Spleen (tissue), 11 donors: Measurements from ENCODE around the gene CACNG5. TPM values are rescaled to one million over a fixed set of nuclear protein-coding genes. Genes with fewer than 3 reads are reported as not detected.

Experiments
- DNase-seq: peaks from one replicate; pipeline ENCODE4 v3.0.0-alpha.2; 2020
- H3K27ac ChIP-seq, 8 donors: fragments of 200-600 bp; sonication (generic) in 7 of 8; 1 replicate in 4 of 8; 2 replicates in 4 of 8; pipeline versions ENCODE4 v1.5.0 to v1.8.0; 2016 to 2021; ENCODE audit warnings: inconsistent platforms in 4 of 8, mild to moderate bottlenecking in 4 of 8, moderate library complexity in 1 of 8
- H3K27me3 ChIP-seq, 7 donors: fragments of 200-600 bp; sonication (generic) in 6 of 7; replicated peaks in 1 of 7; 1 replicate in 4 of 7; 2 replicates in 3 of 7; pipeline versions ENCODE4 v1.5.0 to v1.8.0; 2016 to 2021; ENCODE audit warnings: inconsistent platforms in 3 of 7, mild to moderate bottlenecking in 1 of 7
- H3K36me3 ChIP-seq, 6 donors: fragments of 200-600 bp; sonication (generic) in 5 of 6; 1 replicate in 4 of 6; 2 replicates in 2 of 6; pipeline versions ENCODE4 v1.5.0 to v1.8.0; 2016 to 2021; ENCODE audit warnings: inconsistent platforms in 2 of 6
- H3K4me1 ChIP-seq, 6 donors: fragments of 200-600 bp; sonication (generic) in 5 of 6; 1 replicate in 3 of 6; 2 replicates in 3 of 6; pipeline versions ENCODE4 v1.5.0 to v1.8.0; 2016 to 2021; ENCODE audit warnings: inconsistent platforms in 3 of 6
- H3K4me3 ChIP-seq, 8 donors: fragments of 200-600 bp; sonication (generic) in 7 of 8; 1 replicate in 4 of 8; 2 replicates in 4 of 8; pipeline versions ENCODE4 v1.5.0 to v1.8.0; 2016 to 2021; ENCODE audit warnings: inconsistent platforms in 4 of 8, mild to moderate bottlenecking in 4 of 8, moderate library complexity in 2 of 8
- H3K9me3 ChIP-seq, 8 donors: fragments of 200-600 bp; sonication (generic) in 7 of 8; 1 replicate in 4 of 8; 2 replicates in 4 of 8; pipeline versions ENCODE4 v1.5.0 to v1.8.0; 2016 to 2021; ENCODE audit warnings: inconsistent platforms in 4 of 8
- CTCF ChIP-seq, 11 experiments: fragments of 200-600 bp in 7 of 11; fragments of 450-650 bp in 4 of 11; sonication (generic) in 4 of 11; IDR thresholded peaks in 8 of 11; conservative IDR thresholded peaks in 3 of 11; 1 replicate in 7 of 11; 2 replicates in 4 of 11; pipeline versions ENCODE4 v1.4.0 to v1.8.0; 2016 to 2021; ENCODE audit warnings: antibody characterized with exemption in 11 of 11, inconsistent platforms in 4 of 11, mild to moderate bottlenecking in 1 of 11
- POLR2A ChIP-seq, 3 donors: fragments of 450-650 bp; IDR thresholded peaks; one replicate each; pipeline ENCODE4 v1.5.1; 2017; ENCODE audit warnings: antibody characterized with exemption in 3 of 3, mild to moderate bottlenecking in 1 of 3
- POLR2AphosphoS5 ChIP-seq, 3 donors: sonication (generic); formaldehyde crosslinking; IDR thresholded peaks; one replicate each; pipeline ENCODE4 v1.5.1; 2017; ENCODE audit warnings: antibody characterized with exemption in 3 of 3
- WGBS, 5 donors: extraction: QIAGEN DNeasy Blood & Tissue Kit in 3 of 5; methylation state at CpG; one replicate each; pipeline versions ENCODE4 v1.1.5 to v1.1.7; 2013 to 2018; 5-methylcytosine and 5-hydroxymethylcytosine counted together
- intact Hi-C: fragments of 100-400 bp; cut with DNase I; formaldehyde crosslinking; loops from one replicate; pipeline ENCODE4 v1.15.0; 2023; ENCODE audit warnings: low total_unique reads
- polyA plus RNA-seq, 3 donors: library from polyadenylated mRNA; stranded (reverse); fragments of 200-250 nt; gene quantifications; one replicate each; pipeline ENCODE4 v1.2.1, GENCODE V29; 2013
- total RNA-seq, 7 donors: library from RNA; depleted of rRNA in 3 of 7; stranded (reverse); fragments of >200 nt in 3 of 7; fragmentation: NEBNext Ultra II Directional in 4 of 7; extraction: Animal tissue kit (Norgen Biotek cat#: 25700) in 4 of 7; gene quantifications; one replicate each; pipeline versions ENCODE4 v1.1.0 to v1.2.1, GENCODE V29; 2016 to 2021
- donor health status: healthy with polysubstance abuse.
- donor health status: DM: no; HTN: no; CAD: no; lungs with moderate emphysema.
- donor health status: DM: no; HTN: no; CAD: no.
- donor health status: Bipolar disorder and iron deficiency.
- donor health status: healthy.
- donor health status: DM: no; HTN: no; CAD: no.
- donor health status: DM: yes; HTN: yes; CAD: no.

The CACNG5 gene
- total and polyA plus RNA-seq, 10 donors: 0.13 to 0.79 (median 0.54) TPM; not detected in 5

DNA sequence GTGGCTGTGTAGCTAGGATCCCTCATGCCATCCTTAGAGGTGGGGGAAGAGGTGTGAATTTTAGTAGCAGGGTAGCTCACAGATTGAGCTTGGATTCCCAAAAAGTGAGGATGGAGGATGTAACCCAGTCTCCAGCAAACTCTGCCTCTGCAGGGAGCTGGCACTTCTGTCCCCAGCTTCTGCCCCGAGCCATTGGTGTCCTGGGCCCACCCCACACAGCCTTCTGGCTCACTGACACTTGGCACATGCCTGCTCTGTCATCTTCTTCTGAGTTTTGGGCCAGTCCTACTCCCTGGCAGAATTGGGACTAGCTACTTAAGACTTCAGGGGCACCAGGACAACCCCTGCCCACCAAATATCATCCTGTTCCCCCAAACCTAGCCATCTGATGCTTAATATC is 2.3 kb downstream of the CACNG5 start:
- H3K27ac ChIP-seq: no peak overlapping the region
- 56 to 88% (median 72%) methylated on average over 1 of the region's 1 CpG for WGBS, 5 donors
- H3K36me3 ChIP-seq: no peaks in the 10 kb centered on the region
- H3K4me1 ChIP-seq: peaks cover 0 to 7% (median 0%) of the 10 kb centered on the region in 6 donors
- H3K27me3 ChIP-seq: peaks cover 0 to 84% (median 26%) of the 10 kb centered on the region in 7 donors
- intact Hi-C loops: no loop called here
- no peak for TF ChIP-seq POLR2A (IDR thresholded peaks at IDR 0.05)
- DNase-seq: no peak
- no peaks in the 10 kb centered on the region for H3K9me3 ChIP-seq
- H3K4me3 ChIP-seq: no peak overlapping the region

- Histone ChIP-seq H3K27me3 (peaks cover 0 to 80% (median 26%) of the 10 kb centered on the region in 7 donors), H3K4me1 (peaks cover 0 to 7% (median 0%) of the 10 kb centered on the region in 6 donors), H3K27ac (no peak overlapping the region), H3K9me3 (no peaks in the 10 kb centered on the region), H3K4me3 (no peak overlapping the region), H3K36me3 (no peaks in the 10 kb centered on the region)
- WGBS, 5 donors: 66 to 77% (median 76%) methylated on average over 11 of the region's 11 CpGs
- intact Hi-C loops: no loop called here
- no peak for TF ChIP-seq POLR2A (IDR thresholded peaks at IDR 0.05)
- no peak for TF ChIP-seq POLR2AphosphoS5 (IDR thresholded peaks at IDR 0.05)
- TF ChIP-seq CTCF (IDR thresholded peaks at IDR 0.05 in 8 of 11, conservative IDR thresholded peaks at IDR 0.05 in 3 of 11): no peak
- DNase-seq: no peak
Observed at GRCh38 chr17:66837885-66838665, 3.2 kb downstream of the CACNG5 start.

GRCh38 chr17:66839616-66840015 is 4.7 kb downstream of the CACNG5 start:
- Histone ChIP-seq H3K27me3 (peaks cover 0 to 65% (median 19%) of the 10 kb centered on the region in 7 donors), H3K4me3 (no peak overlapping the region), H3K27ac (no peak overlapping the region), H3K36me3 (no peaks in the 10 kb centered on the region), H3K4me1 (peaks cover 0 to 6% (median 0%) of the 10 kb centered on the region in 6 donors), H3K9me3 (no peaks in the 10 kb centered on the region)
- TF ChIP-seq CTCF (IDR thresholded peaks at IDR 0.05 in 8 of 11, conservative IDR thresholded peaks at IDR 0.05 in 3 of 11) (no peak), POLR2AphosphoS5 (IDR thresholded peaks at IDR 0.05) (no peak), POLR2A (IDR thresholded peaks at IDR 0.05) (no peak)
- 84 to 89% (median 87%) methylated on average over 9 of the region's 9 CpGs for WGBS, 5 donors
- intact Hi-C loops: no loop called here
- DNase-seq: no peak

DNA sequence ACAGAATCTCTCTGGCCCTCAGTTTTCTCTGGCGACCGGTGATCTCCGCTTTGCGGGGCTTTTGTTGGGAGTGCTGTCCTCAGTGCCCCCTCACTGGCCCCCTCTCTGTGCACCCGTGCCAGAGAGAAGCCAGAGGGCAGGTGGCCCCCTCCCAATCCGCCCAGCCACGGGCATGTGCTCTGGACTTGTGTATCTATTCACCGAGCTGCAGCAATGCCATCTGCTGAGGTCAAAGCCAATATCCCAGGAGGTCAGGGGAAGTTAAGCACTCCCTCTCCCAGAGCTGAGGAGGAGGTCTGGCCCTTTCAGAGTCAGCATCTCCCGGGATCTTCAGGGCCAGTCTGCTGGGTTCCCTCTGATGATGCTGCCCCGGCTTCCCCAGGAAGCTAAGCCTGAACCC is 5.1 kb downstream of the CACNG5 start:
- Histone ChIP-seq H3K4me3 (no peak overlapping the region), H3K27ac (no peak overlapping the region), H3K36me3 (no peaks in the 10 kb centered on the region), H3K27me3 (peaks cover 0 to 60% (median 14%) of the 10 kb centered on the region in 7 donors), H3K9me3 (no peaks in the 10 kb centered on the region), H3K4me1 (peaks cover 0 to 3% (median 0%) of the 10 kb centered on the region in 6 donors)
- intact Hi-C loops: no loop called here
- DNase-seq: no peak
- TF ChIP-seq POLR2AphosphoS5 (IDR thresholded peaks at IDR 0.05): no peak
- TF ChIP-seq CTCF (IDR thresholded peaks at IDR 0.05 in 8 of 11, conservative IDR thresholded peaks at IDR 0.05 in 3 of 11): no peak
- no peak for TF ChIP-seq POLR2A (IDR thresholded peaks at IDR 0.05)
- 61 to 77% (median 73%) methylated on average over 8 to 10 of the region's 10 CpGs for WGBS, 5 donors
